ENCODE measurements around the gene GYPB.
"Not testable (repeated sequence)": the region's sequence is repeated elsewhere in the genome, so short reads cannot be mapped to it uniquely, and the experiment has no call there.

GYPB gene

DNA sequence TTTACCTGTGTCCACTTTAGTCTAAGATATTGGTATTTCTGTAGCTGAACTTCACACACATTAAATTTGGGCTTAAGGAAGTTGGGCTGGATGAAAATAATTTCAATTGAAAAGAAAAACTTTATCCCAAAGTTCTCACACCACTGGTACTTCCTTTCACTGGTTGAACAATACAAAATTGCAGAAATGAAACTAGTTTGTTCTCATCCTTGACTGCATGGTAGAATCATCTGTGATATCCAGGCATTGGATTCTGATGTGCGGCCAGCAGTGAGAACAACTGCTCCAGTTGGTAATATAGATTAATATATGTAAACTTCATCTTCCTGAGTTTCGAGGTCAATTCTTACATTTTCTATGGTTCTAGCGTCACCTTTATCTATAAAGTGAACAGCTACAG is 10.6 kb downstream of the GYPB start:
- DNase-seq: not testable (repeated sequence)

DNA sequence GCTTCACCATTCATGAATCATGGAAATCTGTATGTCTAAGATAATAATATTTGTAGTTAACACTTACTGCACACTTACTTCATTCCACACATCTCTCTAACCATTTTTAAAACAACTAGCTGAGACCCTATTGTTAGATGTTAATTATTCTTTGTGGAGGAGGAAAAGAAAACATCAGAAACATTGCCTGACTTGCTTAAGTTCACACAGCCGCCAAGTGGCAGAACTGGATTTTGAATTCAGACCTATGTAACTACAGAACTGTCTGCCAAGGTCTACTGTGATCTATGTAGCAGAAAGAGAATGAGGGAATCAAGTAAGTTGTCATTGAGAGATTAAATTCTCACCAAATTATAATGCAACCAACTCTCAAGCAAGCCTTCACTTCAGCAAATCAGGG is 11.2 kb downstream of the GYPB start:
- DNase-seq: not testable (repeated sequence)

- DNase-seq: not testable (repeated sequence)
Measured at GRCh38 chr4:144006200-144006803, 12.9 kb downstream of the GYPB start.

DNA sequence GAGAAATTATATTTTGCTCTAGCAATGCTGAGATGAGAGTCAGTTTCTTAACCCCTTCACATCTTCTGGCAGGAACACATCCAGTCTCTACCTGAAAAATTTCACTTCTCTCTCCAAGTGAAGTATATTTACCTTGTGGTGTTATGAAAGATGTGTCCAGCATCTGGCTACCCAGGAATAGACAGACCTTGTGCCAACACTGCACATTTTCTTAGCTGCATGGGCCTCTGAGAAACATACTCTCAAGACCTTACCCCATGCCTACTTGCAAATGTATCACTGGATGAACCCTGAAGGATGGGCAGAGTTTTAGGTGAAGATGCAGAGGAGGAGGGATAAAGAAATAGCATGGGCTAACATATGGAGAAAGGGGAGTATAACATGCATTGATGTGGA is 13.6 kb downstream of the GYPB start:
- DNase-seq: not testable (repeated sequence)

GRCh38 chr4:144004868-144005557 is 14.2 kb downstream of the GYPB start:
- not testable (repeated sequence) for DNase-seq

DNA sequence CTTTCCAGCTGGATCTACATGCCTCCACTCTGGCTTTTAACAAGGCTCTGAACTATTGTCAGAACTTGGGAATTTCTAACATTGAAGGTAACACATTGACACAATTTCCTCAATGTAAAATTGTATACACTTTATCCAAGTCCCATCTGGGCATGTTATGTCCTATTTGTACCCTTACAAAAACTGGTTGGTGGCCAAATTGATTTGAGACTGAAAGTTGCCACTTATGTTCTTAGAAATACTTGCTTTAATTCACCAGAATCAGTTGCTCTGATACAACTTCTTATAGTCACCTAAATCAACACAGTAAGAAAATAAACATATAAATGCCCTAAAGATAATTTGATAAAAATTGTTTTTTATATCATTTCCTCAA is 15.3 kb downstream of the GYPB start:
- DNase-seq: not testable (repeated sequence)

- DNase-seq: not testable (repeated sequence)
Measured at GRCh38 chr4:144003205-144003889, 15.8 kb downstream of the GYPB start.

- not testable (repeated sequence) for DNase-seq
Measured at GRCh38 chr4:144000331-144000995, 18.7 kb downstream of the GYPB start.

DNA sequence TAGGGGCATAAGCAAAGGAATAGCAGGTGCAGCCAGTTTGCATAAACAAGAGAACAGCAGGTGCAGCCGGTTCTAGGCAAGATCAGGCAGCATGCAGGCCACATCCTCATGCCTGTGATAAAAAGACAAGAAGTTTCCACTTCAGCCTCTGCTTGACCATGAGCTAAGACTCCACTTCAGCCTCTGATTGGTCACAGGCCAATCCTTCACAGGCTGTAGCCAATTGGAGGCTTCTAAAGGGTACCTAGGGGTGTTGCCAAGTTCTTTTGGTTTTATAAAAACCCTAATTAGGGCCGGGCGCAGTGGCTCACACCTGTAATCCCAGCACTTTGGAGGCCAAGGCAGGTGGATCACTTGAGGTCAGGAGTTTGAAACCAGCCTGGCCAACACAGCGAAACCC is 23.0 kb downstream of the GYPB start:
- DNase-seq: not testable (repeated sequence)

GRCh38 chr4:143991761-143992160 is 27.4 kb downstream of the GYPB start:
- DNase-seq: not testable (repeated sequence)

DNA sequence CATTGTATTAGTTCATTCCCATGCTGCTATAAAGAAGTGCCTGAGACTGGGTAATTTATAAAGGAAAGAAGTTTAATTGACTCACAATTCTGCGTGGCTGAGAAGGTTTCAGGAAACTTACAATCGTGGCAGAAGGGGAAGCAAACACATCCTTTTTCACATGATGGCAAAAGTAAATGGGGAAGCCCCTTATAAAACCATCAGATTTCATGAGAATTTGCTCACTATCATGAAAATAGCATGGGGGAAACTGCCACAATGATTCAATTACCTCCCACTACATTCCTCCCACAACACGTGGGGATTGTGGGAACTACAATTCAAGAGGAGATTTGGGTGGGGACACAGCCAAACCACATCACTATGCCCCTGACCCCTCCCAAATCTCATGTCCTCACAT is 28.5 kb downstream of the GYPB start:
- not testable (repeated sequence) for DNase-seq

DNA sequence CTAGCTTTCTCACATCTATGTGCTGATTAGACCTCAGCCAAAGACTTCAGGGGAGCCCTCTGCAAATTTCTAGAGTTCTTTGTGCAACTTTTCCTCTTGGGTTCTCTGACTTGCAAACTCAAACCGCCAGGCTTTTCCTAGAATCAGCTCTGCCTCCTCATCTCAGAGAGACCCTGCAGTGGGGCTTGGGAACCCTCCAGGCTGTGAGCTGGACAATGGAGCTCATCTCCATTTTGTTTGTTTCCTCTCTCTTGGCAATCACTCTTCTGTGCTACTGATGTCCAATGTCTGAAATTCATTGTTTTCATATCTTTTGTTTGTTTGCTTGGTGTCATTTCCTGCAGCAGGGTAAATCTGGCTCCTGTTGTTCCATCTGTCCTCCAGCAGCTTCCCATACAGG is 33.0 kb downstream of the GYPB start:
- no peak for DNase-seq

GRCh38 chr4:143980776-143981175 is 38.4 kb downstream of the GYPB start:
- not testable (repeated sequence) for DNase-seq

DNA sequence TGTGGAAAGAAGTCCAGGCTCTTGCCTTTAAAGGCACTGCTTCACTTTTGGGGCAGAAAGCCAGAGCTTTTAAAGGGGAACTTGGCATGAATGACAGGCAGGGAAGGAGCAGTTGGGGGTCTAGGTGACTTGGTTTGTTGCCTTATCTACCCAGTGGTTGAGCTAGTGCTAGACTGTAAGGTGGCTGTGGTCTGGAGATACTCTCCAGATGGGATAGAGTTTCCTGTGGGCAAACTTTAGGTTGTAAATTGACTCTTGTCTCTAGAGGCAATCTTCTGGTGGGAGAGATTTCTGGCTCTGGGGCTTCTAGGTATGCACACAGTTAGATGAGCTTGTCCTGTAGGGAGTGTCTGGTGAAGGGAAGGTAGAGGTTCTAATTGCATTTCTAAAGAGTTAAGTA is 43.7 kb downstream of the GYPB start:
- DNase-seq: not testable (repeated sequence)

- DNase-seq: not testable (repeated sequence)
Measured at GRCh38 chr4:143974021-143974420, 45.2 kb downstream of the GYPB start.

DNA sequence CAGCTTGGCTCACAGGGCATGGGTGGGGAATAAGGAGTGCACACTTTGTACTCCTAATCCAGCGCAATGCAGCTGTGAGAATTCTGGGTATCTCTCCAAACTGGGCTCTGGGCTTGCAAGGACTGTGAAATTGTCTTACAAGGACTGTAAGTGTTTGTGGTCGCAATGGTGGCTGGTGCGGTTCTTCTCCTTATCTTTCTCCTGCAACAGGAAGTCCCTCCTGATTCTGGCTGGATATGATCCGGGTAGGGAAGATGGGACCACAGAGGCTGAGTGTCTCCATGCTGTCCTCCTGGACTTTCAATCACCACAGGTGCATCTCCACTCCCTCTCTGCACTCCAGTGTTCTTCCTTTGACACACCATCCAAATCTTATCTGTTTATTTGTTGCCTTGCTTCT is 58.1 kb downstream of the GYPB start:
- DNase-seq: no peak

DNA sequence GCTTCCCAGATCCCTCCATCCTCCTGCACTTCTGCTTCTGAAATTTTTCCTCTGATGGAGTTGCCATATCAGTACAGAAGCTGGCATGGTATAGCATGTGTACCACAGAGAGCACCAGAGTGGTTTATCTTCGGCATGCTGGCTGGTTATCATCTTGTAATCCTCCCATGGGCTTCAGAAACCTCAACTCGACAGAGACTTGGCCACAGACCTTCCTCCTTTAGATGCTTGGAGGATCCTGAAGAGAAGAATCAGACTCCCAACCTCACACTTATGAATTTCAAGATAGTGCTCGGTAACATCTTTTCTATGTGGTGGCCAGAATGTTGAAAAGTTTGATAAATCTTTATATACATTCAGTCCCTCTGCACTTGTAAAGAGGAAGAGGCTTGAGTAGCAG is 63.9 kb downstream of the GYPB start:
- DNase-seq: not testable (repeated sequence)

- not testable (repeated sequence) for DNase-seq
Measured at GRCh38 chr4:143951458-143951972, 67.7 kb downstream of the GYPB start.

DNA sequence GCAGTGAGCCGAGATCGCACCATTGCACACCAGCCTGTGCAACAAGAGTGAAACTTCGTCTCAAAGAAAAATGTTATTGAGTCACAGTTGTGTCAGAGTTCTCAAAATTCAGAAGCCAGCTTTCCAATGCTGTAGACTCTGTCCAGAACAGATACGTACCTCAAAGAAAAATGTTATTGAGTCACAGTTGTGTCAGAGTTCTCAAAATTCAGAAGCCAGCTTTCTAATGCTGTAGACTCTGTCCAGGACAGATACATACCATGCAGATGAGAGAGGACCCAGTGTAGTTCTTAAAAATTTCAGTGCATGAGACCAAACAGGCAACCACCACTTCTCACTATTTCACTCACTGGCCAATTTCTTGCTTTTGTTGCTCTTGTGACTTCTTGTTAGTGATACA is 68.2 kb downstream of the GYPB start:
- not testable (repeated sequence) for DNase-seq

GRCh38 chr4:143950185-143950584 is 69.0 kb downstream of the GYPB start:
- not testable (repeated sequence) for DNase-seq

- not testable (repeated sequence) for DNase-seq
Measured at GRCh38 chr4:143947493-143947892, 71.7 kb downstream of the GYPB start.
